NK-92 treated with Interleukin-12 subunit alpha and Interleukin-12 subunit beta, amount 100 ng/mL, for 24 hours (cell line): ENCODE measurements around the gene NSF.
"Not testable (repeated sequence)": the region's sequence is repeated elsewhere in the genome, so short reads cannot be mapped to it uniquely, and the experiment has no call there.

ENCODE experiments used
- DNase-seq: peaks from one replicate; lab custom pipeline; 2025; lab: John Stamatoyannopoulos, UW

Gene NSF

GRCh38 chr17:46774108-46774737 lies 183.8 kb downstream of the NSF start:
- no peak for DNase-seq

- no peak for DNase-seq
Observed at GRCh38 chr17:46776298-46777005, 186.0 kb downstream of the NSF start.

- no peak for DNase-seq
Observed at GRCh38 chr17:46777943-46778915, 187.8 kb downstream of the NSF start.

- DNase-seq: no peak
Observed at GRCh38 chr17:46780003-46780373, 189.5 kb downstream of the NSF start.

GRCh38 chr17:46782250-46782953 lies 191.9 kb downstream of the NSF start:
- no peak for DNase-seq

- DNase-seq: no peak
Observed at GRCh38 chr17:46783031-46783593, 192.6 kb downstream of the NSF start.

- DNase-seq: no peak
Observed at GRCh38 chr17:46785696-46786095, 195.2 kb downstream of the NSF start.

GRCh38 chr17:46787478-46787877 lies 197.0 kb downstream of the NSF start:
- DNase-seq: no peak

GRCh38 chr17:46788300-46788699 lies 197.8 kb downstream of the NSF start:
- DNase-seq: no peak

- no peak for DNase-seq
Observed at GRCh38 chr17:46788796-46789195, 198.3 kb downstream of the NSF start.

- DNase-seq: no peak
Observed at GRCh38 chr17:46789610-46790009, 199.1 kb downstream of the NSF start.

GRCh38 chr17:46790216-46790615 lies 199.7 kb downstream of the NSF start:
- no peak for DNase-seq

- DNase-seq: no peak
Observed at GRCh38 chr17:46791531-46791930, 201.1 kb downstream of the NSF start.

GRCh38 chr17:46792071-46792470 lies 201.6 kb downstream of the NSF start:
- no peak for DNase-seq

GRCh38 chr17:46793023-46793422 lies 202.6 kb downstream of the NSF start:
- DNase-seq: not testable (repeated sequence)

GRCh38 chr17:46793541-46793940 lies 203.1 kb downstream of the NSF start:
- DNase-seq: no peak

- DNase-seq: no peak
Observed at GRCh38 chr17:46794318-46794717, 203.8 kb downstream of the NSF start.

- DNase-seq: no peak
Observed at GRCh38 chr17:46795379-46795952, 205.0 kb downstream of the NSF start.

- no peak for DNase-seq
Observed at GRCh38 chr17:46796084-46796483, 205.6 kb downstream of the NSF start.

GRCh38 chr17:46796524-46796923 lies 206.1 kb downstream of the NSF start:
- no peak for DNase-seq

- DNase-seq: no peak
Observed at GRCh38 chr17:46796956-46797530, 206.6 kb downstream of the NSF start.
